D721Med (cell line): ENCODE measurements around the gene MOCS1.

ENCODE experiments used
- DNase-seq: peaks from one replicate; pipeline ENCODE4 v3.0.0; 2011; ENCODE audit warnings: low spot score; ENCODE audit not compliant: insufficient read length
- FAIRE-seq: peaks from 2 replicates; lab custom pipeline; 2011; peaks lifted over from hg19 to GRCh38; lab: Jason Lieb, UNC
- TF ChIP-seq, protein P1 (sequence below): IDR thresholded peaks from 2 replicates; pipeline ENCODE4 v1.5.1; 2012; ENCODE audit warnings: mild to moderate bottlenecking, control low read depth; ENCODE audit not compliant: insufficient read depth; ENCODE audit errors: missing control alignments

Gene MOCS1

DNA sequence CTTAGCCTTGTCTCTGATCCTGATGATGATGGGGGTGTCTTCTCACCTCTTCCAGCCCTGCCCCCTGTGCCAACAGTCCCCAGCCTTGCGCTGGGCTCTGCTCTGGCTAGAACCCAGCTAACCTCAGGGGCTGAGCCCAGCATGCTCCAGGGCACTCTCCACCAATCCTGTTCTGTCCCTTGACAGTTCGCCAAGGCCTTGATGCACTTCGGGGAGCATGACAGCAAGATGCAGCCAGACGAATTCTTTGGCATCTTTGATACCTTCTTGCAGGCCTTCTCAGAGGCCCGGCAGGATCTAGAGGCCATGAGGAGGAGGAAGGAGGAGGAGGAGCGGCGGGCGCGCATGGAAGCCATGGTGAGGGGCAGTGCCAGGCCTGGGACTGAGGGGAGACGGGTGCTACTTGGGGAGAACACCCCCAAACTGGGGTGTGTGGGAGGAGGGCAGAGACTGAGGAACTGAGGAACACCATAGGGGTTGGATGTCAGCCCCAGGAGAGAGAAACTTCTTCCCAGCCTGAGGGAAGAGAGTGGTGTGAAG, 33.1 kb downstream of the MOCS1 start:
- TF ChIP-seq, protein P1, sequence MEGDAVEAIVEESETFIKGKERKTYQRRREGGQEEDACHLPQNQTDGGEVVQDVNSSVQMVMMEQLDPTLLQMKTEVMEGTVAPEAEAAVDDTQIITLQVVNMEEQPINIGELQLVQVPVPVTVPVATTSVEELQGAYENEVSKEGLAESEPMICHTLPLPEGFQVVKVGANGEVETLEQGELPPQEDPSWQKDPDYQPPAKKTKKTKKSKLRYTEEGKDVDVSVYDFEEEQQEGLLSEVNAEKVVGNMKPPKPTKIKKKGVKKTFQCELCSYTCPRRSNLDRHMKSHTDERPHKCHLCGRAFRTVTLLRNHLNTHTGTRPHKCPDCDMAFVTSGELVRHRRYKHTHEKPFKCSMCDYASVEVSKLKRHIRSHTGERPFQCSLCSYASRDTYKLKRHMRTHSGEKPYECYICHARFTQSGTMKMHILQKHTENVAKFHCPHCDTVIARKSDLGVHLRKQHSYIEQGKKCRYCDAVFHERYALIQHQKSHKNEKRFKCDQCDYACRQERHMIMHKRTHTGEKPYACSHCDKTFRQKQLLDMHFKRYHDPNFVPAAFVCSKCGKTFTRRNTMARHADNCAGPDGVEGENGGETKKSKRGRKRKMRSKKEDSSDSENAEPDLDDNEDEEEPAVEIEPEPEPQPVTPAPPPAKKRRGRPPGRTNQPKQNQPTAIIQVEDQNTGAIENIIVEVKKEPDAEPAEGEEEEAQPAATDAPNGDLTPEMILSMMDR: no peak
- no peak for DNase-seq
- no peak for FAIRE-seq

DNA sequence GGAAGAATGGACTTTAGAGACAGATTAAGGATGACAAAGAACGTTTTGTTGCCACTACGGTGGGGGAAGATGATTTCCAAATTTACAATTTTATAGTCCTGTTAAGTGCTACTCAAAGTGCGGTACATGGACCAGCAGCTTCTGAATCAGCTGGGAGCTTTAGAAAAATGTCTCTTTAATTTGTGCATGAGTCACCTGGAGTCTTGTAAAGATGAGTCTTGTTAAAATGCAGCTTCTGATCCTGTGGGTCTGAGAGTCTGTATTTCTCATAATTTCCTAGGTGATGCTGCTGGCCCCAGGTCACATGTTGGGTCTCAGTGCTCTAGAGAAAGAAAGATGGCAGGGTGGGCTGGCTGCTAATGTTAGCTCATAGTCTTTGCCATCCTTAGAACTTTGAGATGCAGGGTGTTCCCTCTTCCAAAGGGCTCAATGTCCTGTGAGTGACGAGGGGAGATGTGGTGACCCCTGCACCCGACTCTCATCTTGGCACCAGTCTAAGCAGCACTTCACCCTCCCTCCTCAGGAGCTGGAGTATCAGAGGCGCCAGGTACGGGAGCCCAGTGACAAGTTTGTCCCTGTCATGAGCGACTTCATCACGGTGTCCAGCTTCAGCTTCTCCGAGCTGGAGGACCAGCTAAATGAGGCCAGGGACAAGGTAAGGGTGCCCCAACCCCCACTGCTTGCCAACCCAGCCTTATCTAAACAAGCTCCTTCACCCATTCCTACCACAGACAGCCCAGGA, 34.5 kb downstream of the MOCS1 start:
- TF ChIP-seq, protein P1: no peak
- FAIRE-seq: no peak
- no peak for DNase-seq

DNA sequence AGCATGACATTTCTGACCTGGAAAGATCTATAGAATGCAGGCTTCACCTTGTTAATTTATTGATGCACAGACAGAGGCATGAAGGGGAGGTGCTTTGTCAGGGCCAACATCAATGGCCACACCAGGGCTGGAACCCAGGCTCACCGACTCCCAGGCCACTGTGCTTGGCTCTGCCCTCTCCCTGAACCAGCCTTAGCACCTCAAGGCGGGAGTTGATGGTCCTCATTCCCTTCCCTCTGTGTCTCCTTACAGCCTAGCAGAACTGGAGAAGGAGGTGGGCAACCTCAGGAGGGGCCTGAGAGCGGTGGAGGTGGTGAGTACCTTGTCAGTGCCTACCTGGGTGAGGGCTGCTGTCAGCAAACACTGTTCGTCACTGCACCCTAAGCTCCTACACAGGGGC, 35.6 kb downstream of the MOCS1 start:
- no peak for FAIRE-seq
- no peak for DNase-seq
- TF ChIP-seq, protein P1: no peak

- DNase-seq: no peak
- TF ChIP-seq, protein P1: no peak
- no peak for FAIRE-seq
Observed at GRCh38 chr6:39897698-39898097, 36.6 kb downstream of the MOCS1 start.

- FAIRE-seq (no peak), DNase-seq (no peak)
- TF ChIP-seq, protein P1: no peak
Observed at GRCh38 chr6:39896701-39897100, 37.6 kb downstream of the MOCS1 start.

DNA sequence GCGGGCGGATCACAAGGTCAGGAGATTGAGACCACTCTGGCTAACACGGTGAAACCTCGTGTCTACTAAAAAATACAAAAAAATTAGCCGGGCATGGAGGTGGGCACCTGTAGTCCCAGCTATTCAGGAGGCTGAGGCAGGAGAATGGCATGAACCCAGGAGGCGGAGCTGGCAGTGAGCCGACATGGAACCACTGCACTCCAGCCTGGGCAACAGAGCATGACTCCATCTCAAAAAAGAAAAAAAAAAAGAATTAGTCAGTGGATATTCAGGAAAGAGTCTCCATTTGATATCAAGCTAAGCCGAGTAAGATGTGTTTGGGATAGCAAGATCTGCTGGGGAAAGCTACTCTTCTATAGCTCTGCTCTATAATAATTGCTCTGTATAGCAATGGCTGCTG, 41.0 kb downstream of the MOCS1 start:
- DNase-seq (no peak), FAIRE-seq (no peak)
- TF ChIP-seq, protein P1: no peak

GRCh38 chr6:39892490-39893129, 41.7 kb downstream of the MOCS1 start:
- no peak for DNase-seq
- TF ChIP-seq, protein P1: peak; percentile 31
- no peak for FAIRE-seq
